Effector memory CD4-positive, alpha-beta T cell (primary cell): Measurements from ENCODE around the gene LRRC57.

Source experiments
- DNase-seq, 3 donors: peaks; one replicate each; pipeline ENCODE4 v3.0.0-alpha.2; 2020
- H3K27ac ChIP-seq: 2 replicates; pipeline ENCODE4 v1.7.0; 2013; ENCODE audit warnings: mild to moderate bottlenecking, low read length, moderate library complexity; ENCODE audit not compliant: insufficient read depth, poor library complexity, severe bottlenecking
- H3K27me3 ChIP-seq: replicated peaks from 2 replicates; pipeline ENCODE4 v1.7.0; 2013; ENCODE audit warnings: mild to moderate bottlenecking, low read length; ENCODE audit not compliant: insufficient read depth, control insufficient read depth, poor library complexity, severe bottlenecking
- H3K36me3 ChIP-seq: 2 replicates; pipeline ENCODE4 v1.7.0; 2013; ENCODE audit warnings: mild to moderate bottlenecking, low read length, moderate library complexity; ENCODE audit not compliant: control insufficient read depth, insufficient read depth
- H3K4me1 ChIP-seq: 2 replicates; pipeline ENCODE4 v1.7.0; 2013; ENCODE audit warnings: low read length, mild to moderate bottlenecking; ENCODE audit not compliant: control insufficient read depth, insufficient read depth, poor library complexity, severe bottlenecking
- H3K4me3 ChIP-seq: 2 replicates; pipeline ENCODE4 v1.7.0; 2013; ENCODE audit warnings: low read length, low read depth, mild to moderate bottlenecking; ENCODE audit not compliant: insufficient read depth, poor library complexity, severe bottlenecking
- H3K9me3 ChIP-seq: 2 replicates; pipeline ENCODE4 v1.7.0; 2013; ENCODE audit warnings: mild to moderate bottlenecking, low read length, moderate library complexity; ENCODE audit not compliant: control insufficient read depth

The LRRC57 gene

GRCh38 chr15:42549741-42550392 is 1.3 kb upstream of the LRRC57 start:
- no peak for DNase-seq
- H3K4me1 ChIP-seq: peaks cover 11% of the 10 kb centered on the region
- H3K4me3 ChIP-seq: peak overlapping the region; percentile 94
- H3K36me3 ChIP-seq: peaks cover 3% of the 10 kb centered on the region
- no peak overlapping the region for H3K27ac ChIP-seq
- no peaks in the 10 kb centered on the region for H3K9me3 ChIP-seq
- H3K27me3 ChIP-seq: no peaks in the 10 kb centered on the region

- peaks cover 10% of the 10 kb centered on the region for H3K36me3 ChIP-seq
- H3K4me3 ChIP-seq: peak overlapping the region; percentile 94
- no peak for DNase-seq
- H3K27me3 ChIP-seq: no peaks in the 10 kb centered on the region
- H3K9me3 ChIP-seq: no peaks in the 10 kb centered on the region
- H3K27ac ChIP-seq: peak overlapping the region; percentile 91
- H3K4me1 ChIP-seq: peaks cover 11% of the 10 kb centered on the region
Measured at GRCh38 chr15:42549032-42549491, 469 bp upstream of the LRRC57 start.

GRCh38 chr15:42547918-42548248 is 710 bp downstream of the LRRC57 start:
- H3K9me3 ChIP-seq: no peaks in the 10 kb centered on the region
- peaks cover 18% of the 10 kb centered on the region for H3K36me3 ChIP-seq
- peak overlapping the region; percentile 91 for H3K27ac ChIP-seq
- peaks cover 11% of the 10 kb centered on the region for H3K4me1 ChIP-seq
- H3K27me3 ChIP-seq: no peaks in the 10 kb centered on the region
- H3K4me3 ChIP-seq: peak overlapping the region; percentile 94
- DNase-seq: no peak

- DNase-seq: no peak
- Histone ChIP-seq H3K4me1 (peaks cover 11% of the 10 kb centered on the region), H3K27ac (no peak overlapping the region), H3K36me3 (peaks cover 18% of the 10 kb centered on the region), H3K4me3 (no peak overlapping the region), H3K27me3 (no peaks in the 10 kb centered on the region), H3K9me3 (no peaks in the 10 kb centered on the region)
Measured at GRCh38 chr15:42544853-42545629, 3.6 kb downstream of the LRRC57 start.

GRCh38 chr15:42533246-42533645 is 15.3 kb downstream of the LRRC57 start:
- Histone ChIP-seq H3K9me3 (no peaks in the 10 kb centered on the region), H3K4me3 (no peak overlapping the region), H3K4me1 (no peaks in the 10 kb centered on the region), H3K27ac (no peak overlapping the region), H3K27me3 (no peaks in the 10 kb centered on the region), H3K36me3 (peaks cover 14% of the 10 kb centered on the region)
- DNase-seq: no peak

GRCh38 chr15:42528970-42529369 is 19.6 kb downstream of the LRRC57 start:
- DNase-seq: no peak
- H3K36me3 ChIP-seq: peaks cover 17% of the 10 kb centered on the region

GRCh38 chr15:42523331-42523730 is 25.3 kb downstream of the LRRC57 start:
- H3K4me3 ChIP-seq: no peak overlapping the region
- no peaks in the 10 kb centered on the region for H3K27me3 ChIP-seq
- H3K9me3 ChIP-seq: no peaks in the 10 kb centered on the region
- peaks cover 9% of the 10 kb centered on the region for H3K36me3 ChIP-seq
- H3K4me1 ChIP-seq: no peaks in the 10 kb centered on the region
- no peak overlapping the region for H3K27ac ChIP-seq
- DNase-seq: no peak

More at GRCh38 chr15:42528970-42529369, 19.6 kb downstream of the LRRC57 start:
- Histone ChIP-seq H3K4me1 (no peaks in the 10 kb centered on the region), H3K4me3 (no peak overlapping the region), H3K9me3 (no peaks in the 10 kb centered on the region), H3K27ac (no peak overlapping the region), H3K27me3 (no peaks in the 10 kb centered on the region)

GRCh38 chr15:42511007-42511391 is 37.6 kb downstream of the LRRC57 start:
- Histone ChIP-seq H3K4me3 (no peak overlapping the region), H3K27me3 (no peaks in the 10 kb centered on the region)

GRCh38 chr15:42510258-42511006 is 38.2 kb downstream of the LRRC57 start:
- H3K4me3 ChIP-seq: no peak overlapping the region

More at GRCh38 chr15:42511007-42511391, 37.6 kb downstream of the LRRC57 start:
- Histone ChIP-seq H3K36me3 (peaks cover 18% of the 10 kb centered on the region), H3K27ac (no peak overlapping the region), H3K9me3 (no peaks in the 10 kb centered on the region), H3K4me1 (no peaks in the 10 kb centered on the region)
- no peak for DNase-seq

GRCh38 chr15:42508263-42508690 is 40.3 kb downstream of the LRRC57 start:
- no peak for DNase-seq
- H3K36me3 ChIP-seq: peaks cover 1% of the 10 kb centered on the region
- no peaks in the 10 kb centered on the region for H3K9me3 ChIP-seq
- H3K4me3 ChIP-seq: no peak overlapping the region
- no peaks in the 10 kb centered on the region for H3K27me3 ChIP-seq
- no peak overlapping the region for H3K27ac ChIP-seq
- H3K4me1 ChIP-seq: no peaks in the 10 kb centered on the region

More at GRCh38 chr15:42510258-42511006, 38.2 kb downstream of the LRRC57 start:
- Histone ChIP-seq H3K4me1 (no peaks in the 10 kb centered on the region), H3K36me3 (peaks cover 18% of the 10 kb centered on the region), H3K27ac (no peak overlapping the region), H3K9me3 (no peaks in the 10 kb centered on the region), H3K27me3 (no peaks in the 10 kb centered on the region)
- no peak for DNase-seq
